Umbilical cord (tissue), 2 donors: Measurements from ENCODE around the gene SPRR2B. TPM values are rescaled to one million over a fixed set of nuclear protein-coding genes. Genes with fewer than 3 reads are reported as not detected.
"Not testable (repeated sequence)": the region's sequence is repeated elsewhere in the genome, so short reads cannot be mapped to it uniquely, and the experiment has no call there.

ENCODE experiments used
- DNase-seq: peaks from one replicate; pipeline ENCODE4 v3.0.0-alpha.2; 2015; ENCODE audit warnings: low spot score
- total RNA-seq: library from RNA; depleted of rRNA; stranded (reverse); fragments of >200 nt; gene quantifications from one replicate; pipeline ENCODE4 v1.2.3, GENCODE V29; 2014; ENCODE audit warnings: low replicate concordance; ENCODE audit not compliant: insufficient read depth

The SPRR2B gene
- total RNA-seq, result not detected

GRCh38 chr1:153071511-153071910 lies at the start of gene SPRR2B:
TSS of gene SPRR2B (minus strand) at chr1:153071611. CDS start at chr1:153070839, 772 bp downstream.
- DNase-seq, result no peak

- no peak for DNase-seq
Measured at GRCh38 chr1:153120945-153121344, 49.5 kb upstream of the SPRR2B start.

- DNase-seq, result peak; percentile 5
Measured at GRCh38 chr1:153119491-153119971, 48.1 kb upstream of the SPRR2B start.

- not testable (repeated sequence) for DNase-seq
Measured at GRCh38 chr1:153115264-153115663, 43.9 kb upstream of the SPRR2B start.

GRCh38 chr1:153113416-153113815 lies 42.0 kb upstream of the SPRR2B start, which contains the start of gene SPRR2F:
TSS of gene SPRR2F (minus strand) at chr1:153113516. CDS start at chr1:153112733, 783 bp downstream.
- DNase-seq, result no peak

- not testable (repeated sequence) for DNase-seq
Measured at GRCh38 chr1:153112454-153112853, 41.0 kb upstream of the SPRR2B start.

GRCh38 chr1:153100245-153100644 lies 28.8 kb upstream of the SPRR2B start:
- DNase-seq, result no peak

- DNase-seq, result no peak
Measured at GRCh38 chr1:153099461-153100045, 28.1 kb upstream of the SPRR2B start.

GRCh38 chr1:153095764-153096163 lies 24.4 kb upstream of the SPRR2B start:
- DNase-seq, result no peak

GRCh38 chr1:153094426-153094825 lies 23.0 kb upstream of the SPRR2B start, which contains the start of gene SPRR2E:
TSS of gene SPRR2E (minus strand) at chr1:153094526. CDS start at chr1:153093751, 775 bp downstream.
- DNase-seq, result no peak

- DNase-seq, result no peak
Measured at GRCh38 chr1:153087652-153088051, 16.2 kb upstream of the SPRR2B start.

GRCh38 chr1:153081736-153082135 lies 10.3 kb upstream of the SPRR2B start:
- no peak for DNase-seq

- no peak for DNase-seq
Measured at GRCh38 chr1:153072806-153073726, 1.7 kb upstream of the SPRR2B start.

GRCh38 chr1:153070243-153070642 lies 1.2 kb downstream of the SPRR2B start:
- DNase-seq, result no peak

- peak; percentile 6 for DNase-seq
Measured at GRCh38 chr1:153058826-153059784, 12.3 kb downstream of the SPRR2B start.

GRCh38 chr1:153058154-153058553 lies 13.3 kb downstream of the SPRR2B start:
- no peak for DNase-seq

GRCh38 chr1:153057375-153057774 lies 14.0 kb downstream of the SPRR2B start, which contains the start of gene SPRR2A:
TSS of gene SPRR2A (minus strand) at chr1:153057512. CDS start at chr1:153056735, 777 bp downstream.
- no peak for DNase-seq

- not testable (repeated sequence) for DNase-seq
Measured at GRCh38 chr1:153056111-153056510, 15.3 kb downstream of the SPRR2B start.

- DNase-seq, result no peak
Measured at GRCh38 chr1:153049211-153049610, 22.2 kb downstream of the SPRR2B start.

- DNase-seq, result no peak
Measured at GRCh38 chr1:153040950-153041631, 30.3 kb downstream of the SPRR2B start, which contains the start of gene SPRR2D. TSS of gene SPRR2D (minus strand) at chr1:153041120. CDS start at chr1:153040346, 774 bp downstream.
